ENCODE measurements around the gene PSG1.
"Not testable (repeated sequence)": the region's sequence is repeated elsewhere in the genome, so short reads cannot be mapped to it uniquely, and the experiment has no call there.

The PSG1 gene

DNA sequence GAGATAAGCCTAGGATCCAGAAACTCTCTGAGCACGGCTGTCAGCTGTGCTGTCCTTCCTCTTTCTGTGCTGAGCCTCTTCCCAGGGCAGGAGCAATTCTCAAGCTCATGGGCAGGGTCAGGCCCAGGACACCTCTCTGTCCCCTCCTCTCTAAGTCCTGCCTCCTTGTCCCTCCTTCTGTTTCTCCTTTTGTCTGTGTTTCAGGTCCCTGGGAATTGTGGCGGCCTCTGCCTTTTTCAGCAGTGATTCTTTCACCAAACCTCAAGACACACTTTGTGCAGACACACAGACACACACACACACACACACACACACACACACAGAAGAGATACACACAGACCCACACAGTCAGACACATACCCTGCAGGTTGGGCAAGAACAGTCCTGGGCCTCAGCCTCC lies at the start of gene PSG1:
PSG1 (minus strand) TSS at position 101 of the 400 bp plus-strand sequence. CDS start 132 bp downstream, outside the sequence.
- H3K4me3 ChIP-seq (ENCODE audit: low read depth, low read length): no peak within 1 kb of the TSS
- in situ Hi-C loops (cut with HindIII; ENCODE audit: low sequenced_read_pairs): no loop called here
- TF ChIP-seq, protein P1, sequence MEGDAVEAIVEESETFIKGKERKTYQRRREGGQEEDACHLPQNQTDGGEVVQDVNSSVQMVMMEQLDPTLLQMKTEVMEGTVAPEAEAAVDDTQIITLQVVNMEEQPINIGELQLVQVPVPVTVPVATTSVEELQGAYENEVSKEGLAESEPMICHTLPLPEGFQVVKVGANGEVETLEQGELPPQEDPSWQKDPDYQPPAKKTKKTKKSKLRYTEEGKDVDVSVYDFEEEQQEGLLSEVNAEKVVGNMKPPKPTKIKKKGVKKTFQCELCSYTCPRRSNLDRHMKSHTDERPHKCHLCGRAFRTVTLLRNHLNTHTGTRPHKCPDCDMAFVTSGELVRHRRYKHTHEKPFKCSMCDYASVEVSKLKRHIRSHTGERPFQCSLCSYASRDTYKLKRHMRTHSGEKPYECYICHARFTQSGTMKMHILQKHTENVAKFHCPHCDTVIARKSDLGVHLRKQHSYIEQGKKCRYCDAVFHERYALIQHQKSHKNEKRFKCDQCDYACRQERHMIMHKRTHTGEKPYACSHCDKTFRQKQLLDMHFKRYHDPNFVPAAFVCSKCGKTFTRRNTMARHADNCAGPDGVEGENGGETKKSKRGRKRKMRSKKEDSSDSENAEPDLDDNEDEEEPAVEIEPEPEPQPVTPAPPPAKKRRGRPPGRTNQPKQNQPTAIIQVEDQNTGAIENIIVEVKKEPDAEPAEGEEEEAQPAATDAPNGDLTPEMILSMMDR (IDR thresholded peaks at IDR 0.05; ENCODE audit: low read depth, low read length, missing control alignments): no peak
- DNase-seq (ENCODE audit: low read depth): no peak

DNA sequence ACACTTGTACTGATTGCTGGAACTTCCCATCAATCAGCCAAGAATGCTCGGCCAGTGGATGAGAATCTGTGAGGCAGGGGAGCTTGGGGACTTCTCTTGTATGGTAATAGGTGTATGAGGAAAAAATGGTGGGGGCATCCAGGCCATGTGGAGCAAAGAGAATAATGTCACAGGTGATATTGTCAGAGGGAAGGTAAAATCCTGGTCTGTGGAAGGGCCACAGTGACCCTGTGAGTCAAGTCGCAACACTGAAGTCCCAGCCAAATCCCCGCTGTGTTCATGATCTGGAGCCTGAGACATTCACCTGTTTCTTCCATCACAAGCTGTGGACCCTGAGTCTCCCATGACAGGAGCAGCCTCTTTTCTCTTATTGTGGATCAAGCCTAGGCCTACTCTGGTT lies 49.4 kb upstream of the PSG1 start:
- TF ChIP-seq, protein P1 (IDR thresholded peaks at IDR 0.05; ENCODE audit: low read depth, low read length, missing control alignments): no peak
- H3K4me3 ChIP-seq (ENCODE audit: low read depth, low read length): no peak overlapping the region
- no peak for DNase-seq (ENCODE audit: low read depth)
- in situ Hi-C loops (cut with HindIII; ENCODE audit: low sequenced_read_pairs): no loop called here

DNA sequence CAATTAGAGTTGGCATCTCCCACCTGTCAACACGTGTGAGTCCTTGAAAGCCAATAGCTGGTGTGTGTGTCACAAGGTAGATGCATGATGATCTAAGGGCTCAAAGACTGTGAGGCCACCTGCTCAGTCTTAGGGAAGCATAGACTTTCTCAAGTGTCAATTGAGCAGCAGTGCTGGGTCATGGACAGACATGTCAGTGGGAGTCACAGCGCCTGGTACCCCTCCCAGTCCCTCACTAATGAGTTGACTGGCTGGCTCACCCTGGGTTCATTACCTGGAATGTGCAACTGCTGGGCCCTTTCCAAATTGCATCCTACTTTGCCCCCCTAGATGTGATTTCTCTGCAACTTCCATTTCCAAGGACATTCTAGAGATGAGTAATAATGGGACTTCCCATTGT lies 47.3 kb upstream of the PSG1 start:
- in situ Hi-C loops (cut with HindIII; ENCODE audit: low sequenced_read_pairs): no loop called here
- TF ChIP-seq, protein P1 (IDR thresholded peaks at IDR 0.05; ENCODE audit: low read depth, low read length, missing control alignments): no peak
- no peak for DNase-seq (ENCODE audit: low read depth)
- H3K4me3 ChIP-seq (ENCODE audit: low read depth, low read length): no peak overlapping the region

DNA sequence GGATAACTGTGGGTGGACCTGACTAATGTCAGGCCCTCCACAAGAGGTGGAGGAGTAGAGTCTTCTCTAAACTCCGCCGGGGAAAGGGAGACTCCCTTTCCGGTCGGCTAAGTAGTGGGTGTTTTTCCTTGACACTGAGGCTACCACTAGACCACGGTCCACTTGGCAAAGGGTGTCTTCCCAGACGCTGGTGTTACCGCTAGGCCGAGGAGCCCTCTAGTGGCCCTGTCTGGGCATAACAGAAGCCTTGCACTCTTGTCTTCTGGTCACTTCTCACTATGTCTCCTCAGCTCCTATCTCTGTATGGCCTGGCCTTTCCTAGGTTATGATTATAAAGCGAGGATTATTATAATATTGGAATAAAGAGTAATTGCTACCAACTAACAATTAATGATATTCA lies 43.6 kb upstream of the PSG1 start:
- TF ChIP-seq, protein P1 (IDR thresholded peaks at IDR 0.05; ENCODE audit: low read depth, low read length, missing control alignments): peak; percentile 77
- peak; percentile 22 for DNase-seq (ENCODE audit: low read depth)
- H3K4me3 ChIP-seq (ENCODE audit: low read depth, low read length); in situ Hi-C loops (cut with HindIII; ENCODE audit: low sequenced_read_pairs): not testable (repeated sequence)

DNA sequence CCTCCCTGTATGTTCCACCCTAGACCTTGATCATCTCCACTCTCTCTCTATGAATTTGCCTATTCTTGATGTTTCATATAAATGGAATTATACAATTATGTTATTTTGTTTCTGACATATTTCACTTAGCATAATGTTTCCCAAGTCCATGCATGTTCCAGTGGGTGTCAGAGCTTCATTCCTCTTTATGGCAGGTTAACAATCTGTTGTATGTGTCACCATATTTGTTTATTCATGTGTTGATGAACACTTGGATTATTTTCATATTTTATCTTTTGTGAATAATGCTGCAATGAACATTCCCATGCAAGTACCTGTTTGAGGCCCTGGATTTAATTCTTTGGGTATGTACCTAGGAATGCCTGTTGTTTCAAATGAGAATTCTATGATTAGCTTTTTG lies 41.5 kb upstream of the PSG1 start:
- in situ Hi-C loops (cut with HindIII; ENCODE audit: low sequenced_read_pairs); DNase-seq (ENCODE audit: low read depth); H3K4me3 ChIP-seq (ENCODE audit: low read depth, low read length): not testable (repeated sequence)

DNA sequence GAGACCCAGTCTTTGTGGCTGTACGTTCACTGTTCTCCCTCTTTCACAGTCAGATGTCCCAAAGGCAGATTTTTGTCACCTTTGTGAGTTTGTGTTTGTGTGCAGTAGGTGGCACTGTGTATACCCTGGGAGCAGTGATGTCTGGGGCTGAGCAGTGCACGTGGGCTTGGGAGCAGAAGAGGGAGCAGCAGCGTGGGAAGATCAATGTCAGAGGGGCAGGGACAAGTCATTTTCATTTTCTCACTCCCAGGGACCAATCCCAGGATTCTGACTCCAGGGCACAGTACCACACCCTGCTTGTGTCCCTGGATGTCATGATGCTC lies 40.2 kb upstream of the PSG1 start:
- no peak for DNase-seq (ENCODE audit: low read depth)
- no peak overlapping the region for H3K4me3 ChIP-seq (ENCODE audit: low read depth, low read length)
- TF ChIP-seq, protein P1 (IDR thresholded peaks at IDR 0.05; ENCODE audit: low read depth, low read length, missing control alignments): no peak
- in situ Hi-C loops (cut with HindIII; ENCODE audit: low sequenced_read_pairs): no loop called here

DNA sequence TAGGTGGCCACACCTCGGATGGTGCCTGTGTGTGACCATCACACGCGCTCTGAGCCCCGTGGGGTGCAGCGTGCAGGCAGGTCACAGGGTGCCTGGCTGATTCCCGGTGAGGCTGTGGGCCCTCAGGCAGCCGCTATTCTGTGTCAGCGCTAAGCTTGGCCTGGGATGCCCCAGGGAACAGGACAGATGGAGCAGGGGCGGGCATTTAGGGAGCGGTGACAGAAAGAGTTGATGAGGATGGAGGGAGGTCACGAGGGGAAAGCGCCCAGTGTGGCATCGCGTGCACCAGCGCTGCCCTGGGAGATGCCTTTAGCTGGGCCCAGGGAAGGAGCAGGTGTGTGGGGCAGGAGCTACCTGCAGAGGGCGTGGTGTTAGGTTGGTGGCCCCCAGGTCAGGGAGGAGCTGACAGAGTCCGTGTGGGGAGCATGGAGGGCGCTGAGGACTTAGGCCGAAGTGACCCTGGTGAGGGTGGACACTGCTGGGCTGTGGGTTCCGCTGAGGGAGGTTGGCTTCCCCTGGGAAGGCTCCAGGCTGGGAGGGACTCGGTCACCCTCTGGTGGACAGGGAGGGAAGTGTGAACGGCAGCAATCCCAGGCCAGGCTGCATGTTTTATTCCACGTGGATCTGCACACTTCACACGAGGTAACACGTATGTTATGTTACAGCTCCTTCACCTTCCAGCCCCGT lies 39.7 kb upstream of the PSG1 start:
- TF ChIP-seq, protein P1 (IDR thresholded peaks at IDR 0.05; ENCODE audit: low read depth, low read length, missing control alignments): peak; percentile 37
- DNase-seq (ENCODE audit: low read depth); in situ Hi-C loops (cut with HindIII; ENCODE audit: low sequenced_read_pairs); H3K4me3 ChIP-seq (ENCODE audit: low read depth, low read length): not testable (repeated sequence)

DNA sequence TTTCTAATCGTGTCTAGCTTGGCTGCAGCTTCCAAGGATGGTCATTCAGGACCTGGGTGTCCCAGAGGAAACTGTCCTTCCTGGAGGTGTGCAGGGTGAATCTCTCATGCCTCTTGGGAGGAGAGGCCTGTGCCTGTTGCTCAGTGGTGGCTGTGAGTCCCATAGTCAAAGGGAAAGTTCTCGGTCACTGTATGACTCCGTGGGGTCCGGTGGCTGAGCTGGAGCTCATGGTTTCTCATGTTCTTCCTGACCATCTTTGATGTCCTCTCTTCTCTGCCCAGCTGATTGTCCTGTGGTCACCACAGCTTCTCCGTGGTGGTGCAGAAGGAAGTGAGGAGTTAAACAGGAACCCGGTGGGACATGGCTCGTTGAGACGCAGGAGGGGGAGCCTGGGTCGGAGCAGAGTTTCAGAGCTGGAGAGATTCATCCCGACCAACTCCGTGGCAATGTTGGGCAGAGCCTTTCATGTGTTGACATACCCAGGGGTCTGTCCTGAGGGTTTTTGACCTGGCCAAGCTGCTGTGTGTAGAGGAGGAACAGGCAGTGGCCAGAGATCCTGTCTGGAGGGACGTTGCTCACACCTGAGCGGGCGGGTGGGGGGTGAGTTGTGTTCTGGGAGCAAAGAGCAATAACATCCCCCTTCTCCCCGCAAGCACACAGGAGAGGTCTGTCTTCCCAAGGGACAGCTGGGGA lies 39.0 kb upstream of the PSG1 start:
- DNase-seq (ENCODE audit: low read depth); in situ Hi-C loops (cut with HindIII; ENCODE audit: low sequenced_read_pairs); H3K4me3 ChIP-seq (ENCODE audit: low read depth, low read length): not testable (repeated sequence)

DNA sequence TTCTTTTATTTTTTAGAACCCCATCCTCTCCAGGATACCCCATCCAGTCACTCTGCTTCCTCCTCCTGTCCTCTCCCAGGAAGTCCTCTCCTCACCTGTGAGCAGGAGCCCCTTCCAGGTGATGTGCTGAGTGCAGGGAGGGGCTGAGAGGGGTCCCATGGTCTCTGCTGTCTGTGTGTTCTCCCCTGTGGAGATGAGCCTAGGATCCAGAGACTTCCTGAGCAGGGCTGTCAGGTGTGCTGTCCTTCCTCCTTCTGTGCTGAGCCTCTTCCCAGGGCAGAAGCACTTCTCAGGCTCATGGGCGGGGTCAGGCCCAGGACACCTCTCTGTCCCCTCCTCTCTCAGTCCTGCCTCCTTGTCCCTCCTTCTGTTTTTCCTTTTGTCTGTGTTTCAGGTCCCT lies 38.1 kb upstream of the PSG1 start, which contains the start of gene PSG6:
PSG6 (minus strand) TSS at position 261 of the 400 bp plus-strand sequence; CDS start at position 159, 102 bp downstream.
- DNase-seq (ENCODE audit: low read depth); H3K4me3 ChIP-seq (ENCODE audit: low read depth, low read length); in situ Hi-C loops (cut with HindIII; ENCODE audit: low sequenced_read_pairs): not testable (repeated sequence)

DNA sequence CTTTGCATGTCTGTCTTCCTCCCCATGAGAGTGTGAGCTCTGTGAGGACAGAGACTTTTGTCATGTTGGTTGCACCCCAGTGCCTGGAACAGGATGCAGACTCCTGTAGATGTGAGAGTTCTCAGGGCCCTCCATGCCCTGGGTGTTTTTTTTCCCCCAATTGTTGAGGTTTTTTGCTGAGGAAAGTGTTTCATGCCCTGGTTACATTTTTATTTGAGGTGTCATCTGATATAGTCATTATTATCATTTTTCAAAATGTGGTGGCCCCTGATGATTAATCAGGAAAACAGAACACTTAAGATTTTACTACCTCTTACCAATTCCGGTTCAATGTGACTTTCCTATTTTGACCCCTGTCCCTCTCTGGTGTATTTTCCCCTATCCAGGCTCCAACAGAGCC lies 37.4 kb upstream of the PSG1 start:
- DNase-seq (ENCODE audit: low read depth); in situ Hi-C loops (cut with HindIII; ENCODE audit: low sequenced_read_pairs); H3K4me3 ChIP-seq (ENCODE audit: low read depth, low read length): not testable (repeated sequence)
